K562 treated with DMSO at 1 percent for 24 hours (cell line): Measurements from ENCODE around the gene C16orf92. TPM values are rescaled to one million over a fixed set of nuclear protein-coding genes. Genes with fewer than 3 reads are reported as not detected.

Source experiments
- total RNA-seq: library from RNA; unstranded; fragments of 300-600 nt; gene quantifications from 2 replicates; pipeline ENCODE4 v1.2.3, GENCODE V29; 2022; ENCODE audit warnings: low read depth; ENCODE audit not compliant: insufficient read depth

Gene C16orf92, protein sequence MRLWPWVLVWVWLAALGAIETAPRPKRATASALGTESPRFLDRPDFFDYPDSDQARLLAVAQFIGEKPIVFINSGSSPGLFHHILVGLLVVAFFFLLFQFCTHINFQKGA
- not detected in 2 replicates for total RNA-seq

DNA sequence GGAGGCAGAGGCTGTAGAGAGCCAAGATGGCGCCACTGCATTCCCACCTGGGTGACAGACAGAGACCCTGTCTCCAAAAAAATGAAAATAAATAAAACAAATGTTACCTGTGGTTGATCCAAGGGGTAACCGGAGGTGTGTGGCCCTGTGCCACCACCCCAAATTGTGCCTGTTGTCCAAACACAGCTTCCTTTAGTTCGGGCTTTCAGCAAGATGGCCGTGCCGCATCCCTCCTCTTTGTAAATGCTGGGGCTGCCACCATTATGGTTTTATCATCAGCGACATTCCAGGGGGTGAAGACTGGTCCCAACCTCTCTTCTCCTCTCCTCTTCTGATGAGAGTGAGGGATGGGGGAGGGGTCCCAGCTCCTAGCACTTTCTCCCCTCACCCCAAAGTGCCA lies at the start of gene C16orf92:
C16orf92 (plus strand) TSS at position 312 of the 400 bp plus-strand sequence. CDS start 143 bp downstream, outside the sequence.

GRCh38 chr16:29973384-29974246 lies 49.4 kb upstream of the C16orf92 start, which contains the start of gene TAOK2:
Gene TAOK2, plus strand, starts transcription at chr16:29973868. Its CDS starts 3,905 bp downstream, at chr16:29977773.

GRCh38 chr16:29995324-29995910 lies 27.6 kb upstream of the C16orf92 start, which contains the start of gene HIRIP3:
Gene HIRIP3, minus strand, starts transcription at chr16:29995617. Its CDS starts 12 bp downstream, at chr16:29995605.

GRCh38 chr16:29995911-29996765 lies 26.9 kb upstream of the C16orf92 start, which contains the start of gene INO80E:
Gene INO80E, plus strand, starts transcription at chr16:29996241. Its CDS starts 70 bp downstream, at chr16:29996311.

GRCh38 chr16:30010844-30011713 lies 11.9 kb upstream of the C16orf92 start, which contains the start of gene DOC2A:
Gene DOC2A, minus strand, starts transcription at chr16:30011027. Its CDS starts 805 bp downstream, at chr16:30010222.

DNA sequence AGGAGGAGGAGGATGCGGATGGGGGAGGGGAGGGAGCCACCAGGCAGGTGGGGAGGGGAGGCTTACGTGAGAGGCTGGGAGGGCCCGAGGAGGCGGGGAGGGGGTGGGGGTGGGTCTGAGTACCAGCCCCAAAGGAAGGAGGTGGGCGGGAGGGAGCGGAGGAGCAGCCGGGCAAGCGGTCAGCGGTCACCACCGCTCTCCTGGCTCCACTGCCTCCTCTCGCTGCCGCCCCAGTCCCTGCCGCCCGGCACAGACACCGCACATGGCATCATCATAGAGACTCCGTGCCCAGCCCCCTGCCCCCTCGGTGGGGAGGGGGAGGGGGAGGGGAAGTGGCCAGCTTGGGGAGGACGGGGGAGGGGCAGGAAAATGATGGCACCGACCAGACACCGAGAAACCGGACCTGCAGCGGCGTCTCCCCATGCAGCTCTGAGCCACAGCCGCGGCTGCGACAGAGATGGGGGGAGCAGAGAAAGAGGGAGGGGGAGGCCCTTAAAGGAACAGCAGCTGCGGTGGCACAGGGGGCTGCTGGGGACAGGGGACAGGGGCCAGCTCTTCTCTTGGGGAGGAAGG lies 7.9 kb downstream of the C16orf92 start, which contains the start of gene TLCD3B:
TLCD3B (minus strand) TSS at position 431 of the 573 bp plus-strand sequence. CDS start 744 bp downstream, outside the sequence.

DNA sequence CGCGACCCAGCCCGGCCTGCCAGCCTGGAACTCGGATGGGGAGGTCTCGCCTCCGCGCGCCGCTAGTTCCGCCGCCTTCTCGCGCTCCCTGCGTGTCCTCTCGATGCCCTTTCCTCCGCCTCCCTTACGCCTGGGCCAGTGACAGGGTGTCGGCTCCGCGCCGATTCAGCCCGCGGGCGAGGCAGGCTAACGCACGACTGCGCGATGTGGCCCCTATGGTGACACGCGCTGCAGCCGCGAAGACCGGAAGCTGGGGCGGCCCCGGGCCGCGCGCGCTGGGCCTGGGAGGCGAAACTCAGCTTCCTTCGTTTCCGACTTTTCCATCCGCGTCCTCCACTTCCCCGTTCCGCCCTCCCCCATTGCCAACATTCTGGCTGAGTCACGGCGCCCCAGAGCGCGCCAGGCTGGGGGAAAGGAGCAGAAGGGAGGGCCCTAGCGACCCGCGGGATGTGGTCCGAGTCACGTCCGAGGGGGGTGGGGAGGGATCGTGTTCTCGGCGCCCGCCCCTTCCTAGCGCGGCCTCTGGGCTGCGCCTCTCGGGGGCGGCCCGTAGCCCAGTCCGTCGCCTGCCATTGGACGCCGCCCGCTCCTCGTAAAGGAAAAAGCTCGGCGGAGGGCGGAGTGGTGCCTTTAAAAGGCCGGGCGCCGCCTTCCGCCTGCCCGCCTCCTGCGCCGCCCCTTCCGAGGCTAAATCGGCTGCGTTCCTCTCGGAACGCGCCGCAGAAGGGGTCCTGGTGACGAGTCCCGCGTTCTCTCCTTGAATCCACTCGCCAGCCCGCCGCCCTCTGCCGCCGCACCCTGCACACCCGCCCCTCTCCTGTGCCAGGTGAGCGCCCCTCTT lies 42.3 kb downstream of the C16orf92 start, which contains the start of gene ALDOA:
ALDOA (plus strand) TSS at position 659 of the 841 bp plus-strand sequence. CDS start 1,138 bp downstream, outside the sequence.

Other genes with a start within 250 kb of the C16orf92 start
- not detected in 2 replicates for gene ZG16, start 244.9 kb upstream of the C16orf92 start, total RNA-seq
- gene KIF22, start 232.4 kb upstream of the C16orf92 start, total RNA-seq, result 134 and 137 TPM in 2 replicates
- gene MAZ, start 216.7 kb upstream of the C16orf92 start, total RNA-seq, result 301 and 349 TPM in 2 replicates
- 2.0 and 2.6 TPM in 2 replicates for gene PRRT2, start 211.0 kb upstream of the C16orf92 start, total RNA-seq
- gene PAGR1, start 207.0 kb upstream of the C16orf92 start, total RNA-seq, result 57.5 and 58.4 TPM in 2 replicates
- 6.9 and 7.4 TPM in 2 replicates for gene MVP, start 202.7 kb upstream of the C16orf92 start, total RNA-seq
- gene CDIPT, start 160.0 kb upstream of the C16orf92 start, total RNA-seq, result 122 and 127 TPM in 2 replicates
- 5.3 and 5.8 TPM in 2 replicates for gene SEZ6L2, start 123.6 kb upstream of the C16orf92 start, total RNA-seq
- gene ASPHD1, start 122.7 kb upstream of the C16orf92 start, total RNA-seq, result not detected in 2 replicates
- gene KCTD13, start 97.0 kb upstream of the C16orf92 start, total RNA-seq, result 54.5 and 59.9 TPM in 2 replicates
- gene TMEM219, start 61.1 kb upstream of the C16orf92 start, total RNA-seq, result 166 and 175 TPM in 2 replicates
- gene TAOK2, start 49.3 kb upstream of the C16orf92 start, total RNA-seq, result 72.9 and 76.9 TPM in 2 replicates
- gene HIRIP3, start 27.6 kb upstream of the C16orf92 start, total RNA-seq, result 39.9 and 49.8 TPM in 2 replicates
- 122 and 141 TPM in 2 replicates for gene INO80E, start 27.0 kb upstream of the C16orf92 start, total RNA-seq
- gene DOC2A, start 12.2 kb upstream of the C16orf92 start, total RNA-seq, result 2.0 and 3.4 TPM in 2 replicates
- 1.1 and 1.7 TPM in 2 replicates for gene TLCD3B, start 8.1 kb downstream of the C16orf92 start, total RNA-seq
- 2,402 and 2,593 TPM in 2 replicates for gene ALDOA, start 42.6 kb downstream of the C16orf92 start, total RNA-seq
- gene PPP4C, start 52.8 kb downstream of the C16orf92 start, total RNA-seq, result 317 and 345 TPM in 2 replicates
- 0.20 and 0.37 TPM in 2 replicates for gene TBX6, start 68.7 kb downstream of the C16orf92 start, total RNA-seq
- gene YPEL3, start 73.0 kb downstream of the C16orf92 start, total RNA-seq, result 136 and 153 TPM in 2 replicates
- gene GDPD3, start 90.3 kb downstream of the C16orf92 start, total RNA-seq, result 1.1 and 2.0 TPM in 2 replicates
- 68.6 and 68.7 TPM in 2 replicates for gene MAPK3, start 100.0 kb downstream of the C16orf92 start, total RNA-seq
- gene CORO1A, start 160.4 kb downstream of the C16orf92 start, total RNA-seq, result 61.6 and 77.8 TPM in 2 replicates
- gene BOLA2B, start 170.5 kb downstream of the C16orf92 start, total RNA-seq, result 55.1 and 63.9 TPM in 2 replicates
- 90.4 and 95.5 TPM in 2 replicates for gene SLX1A, start 170.7 kb downstream of the C16orf92 start, total RNA-seq
- gene SULT1A3, start 176.1 kb downstream of the C16orf92 start, total RNA-seq, result 4.1 TPM in 1 of 2 replicates, not detected in the other
- 0.41 and 1.0 TPM in 2 replicates for gene NPIPB13, start 225.3 kb downstream of the C16orf92 start, total RNA-seq